ENCODE data around the gene JUN. TPM values are rescaled to one million over a fixed set of nuclear protein-coding genes. Genes with fewer than 3 reads are reported as not detected.

Gene JUN
- total RNA-seq, 4 donors from 2014 or later: 41.2 to 104 (median 90.8) TPM

- H3K36me3 ChIP-seq: no peaks in the 10 kb centered on the region
- no peak overlapping the region for H3K4me3 ChIP-seq
- in situ Hi-C loops (cut with MboI; ENCODE audit: low sequenced_read_pairs in 4 of 4) (loop anchor here in 3 of 4 donors (10.0 to 25.0 kb wide), 2 partner anchors 1010 to 1192 kb away; partner anchors contain the start of gene CYP2J2 (in 1 of the 3)), intact Hi-C loops (cut with DNase I; ENCODE audit: low total_unique reads) (no loop called here)
- H3K27ac ChIP-seq: no peak overlapping the region
- peaks cover 4 to 5% of the 10 kb centered on the region in 2 donors for H3K4me1 ChIP-seq
- no peaks in the 10 kb centered on the region for H3K27me3 ChIP-seq
- no peak for ATAC-seq
- no peak for TF ChIP-seq POLR2A (IDR thresholded peaks at IDR 0.05)
- TF ChIP-seq, protein P1, sequence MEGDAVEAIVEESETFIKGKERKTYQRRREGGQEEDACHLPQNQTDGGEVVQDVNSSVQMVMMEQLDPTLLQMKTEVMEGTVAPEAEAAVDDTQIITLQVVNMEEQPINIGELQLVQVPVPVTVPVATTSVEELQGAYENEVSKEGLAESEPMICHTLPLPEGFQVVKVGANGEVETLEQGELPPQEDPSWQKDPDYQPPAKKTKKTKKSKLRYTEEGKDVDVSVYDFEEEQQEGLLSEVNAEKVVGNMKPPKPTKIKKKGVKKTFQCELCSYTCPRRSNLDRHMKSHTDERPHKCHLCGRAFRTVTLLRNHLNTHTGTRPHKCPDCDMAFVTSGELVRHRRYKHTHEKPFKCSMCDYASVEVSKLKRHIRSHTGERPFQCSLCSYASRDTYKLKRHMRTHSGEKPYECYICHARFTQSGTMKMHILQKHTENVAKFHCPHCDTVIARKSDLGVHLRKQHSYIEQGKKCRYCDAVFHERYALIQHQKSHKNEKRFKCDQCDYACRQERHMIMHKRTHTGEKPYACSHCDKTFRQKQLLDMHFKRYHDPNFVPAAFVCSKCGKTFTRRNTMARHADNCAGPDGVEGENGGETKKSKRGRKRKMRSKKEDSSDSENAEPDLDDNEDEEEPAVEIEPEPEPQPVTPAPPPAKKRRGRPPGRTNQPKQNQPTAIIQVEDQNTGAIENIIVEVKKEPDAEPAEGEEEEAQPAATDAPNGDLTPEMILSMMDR (IDR thresholded peaks at IDR 0.05 in 4 of 5, conservative IDR thresholded peaks at IDR 0.05 in 1 of 5): no peak
- no peak for DNase-seq
- H3K9me3 ChIP-seq: no peaks in the 10 kb centered on the region
Measured at GRCh38 chr1:58745117-58745516, 38.7 kb downstream of the JUN start.

- intact Hi-C loops (cut with DNase I; ENCODE audit: low total_unique reads) (no loop called here), in situ Hi-C loops (cut with MboI; ENCODE audit: low sequenced_read_pairs in 4 of 4) (loop anchor here in 3 of 4 donors (5.0 to 25.0 kb wide), 3 partner anchors 1013 to 1195 kb away; partner anchors contain the start of gene CYP2J2 (in 1 of the 3))
Measured at GRCh38 chr1:58741678-58742553, 41.9 kb downstream of the JUN start.

GRCh38 chr1:58739856-58740466, 43.9 kb downstream of the JUN start:
- in situ Hi-C loops (cut with MboI; ENCODE audit: low sequenced_read_pairs in 4 of 4): loop anchor here (5.0 to 25.0 kb wide), 3 partner anchors 1015 to 1197 kb away; partner anchors contain the start of gene CYP2J2 (in 1 of the 4)
- Histone ChIP-seq H3K27me3 (no peaks in the 10 kb centered on the region), H3K4me1 (peaks cover 6% of the 10 kb centered on the region in 2 donors), H3K36me3 (no peaks in the 10 kb centered on the region), H3K9me3 (no peaks in the 10 kb centered on the region), H3K4me3 (no peak overlapping the region), H3K27ac (no peak overlapping the region)
- DNase-seq (no peak), ATAC-seq (peak in 1 of 2 donors; percentile 79)
- intact Hi-C loops (cut with DNase I; ENCODE audit: low total_unique reads): loop anchor here (1.0 kb wide), 3 partner anchors 29 to 1019 kb away; no protein-coding TSS in a partner anchor
- TF ChIP-seq POLR2A (IDR thresholded peaks at IDR 0.05): no peak
- TF ChIP-seq, protein P1 (IDR thresholded peaks at IDR 0.05 in 4 of 5, conservative IDR thresholded peaks at IDR 0.05 in 1 of 5): peak; percentile 78 to 95 (median 83)

More at GRCh38 chr1:58741678-58742553, 41.9 kb downstream of the JUN start:
- ATAC-seq (no peak), DNase-seq (no peak)
- no peaks in the 10 kb centered on the region for H3K9me3 ChIP-seq
- peaks cover 6% of the 10 kb centered on the region in 2 donors for H3K4me1 ChIP-seq
- H3K4me3 ChIP-seq: no peak overlapping the region
- H3K36me3 ChIP-seq: no peaks in the 10 kb centered on the region
- H3K27ac ChIP-seq: no peak overlapping the region
- no peaks in the 10 kb centered on the region for H3K27me3 ChIP-seq
- TF ChIP-seq, protein P1 (IDR thresholded peaks at IDR 0.05 in 4 of 5, conservative IDR thresholded peaks at IDR 0.05 in 1 of 5): no peak
- no peak for TF ChIP-seq POLR2A (IDR thresholded peaks at IDR 0.05)

- Histone ChIP-seq H3K27me3 (no peaks in the 10 kb centered on the region), H3K9me3 (no peaks in the 10 kb centered on the region), H3K4me1 (peaks cover 6% of the 10 kb centered on the region in 2 donors), H3K36me3 (no peaks in the 10 kb centered on the region), H3K27ac (no peak overlapping the region), H3K4me3 (no peak overlapping the region)
- intact Hi-C loops (cut with DNase I; ENCODE audit: low total_unique reads): no loop called here
- ATAC-seq (no peak), DNase-seq (no peak)
- TF ChIP-seq, protein P1 (IDR thresholded peaks at IDR 0.05 in 4 of 5, conservative IDR thresholded peaks at IDR 0.05 in 1 of 5): no peak
- TF ChIP-seq POLR2A (IDR thresholded peaks at IDR 0.05): no peak
- in situ Hi-C loops (cut with MboI; ENCODE audit: low sequenced_read_pairs in 4 of 4): loop anchor here in 2 of 4 donors (5.0 to 25.0 kb wide), 2 partner anchors 1018 to 1198 kb away; partner anchors contain the start of gene CYP2J2 (in 1 of the 2)
Measured at GRCh38 chr1:58738876-58739275, 45.0 kb downstream of the JUN start.
